GM12878 (cell line): ENCODE measurements around the gene ATP5PO. TPM values are rescaled to one million over a fixed set of nuclear protein-coding genes. Genes with fewer than 3 reads are reported as not detected.
"Not testable (repeated sequence)": the region's sequence is repeated elsewhere in the genome, so short reads cannot be mapped to it uniquely, and the experiment has no call there.

Experiments used
- ATAC-seq: fragments of 200-7000 bp; cut with Tn5 transposase; 3 replicates; pipeline ENCODE4 v1.9.1; 2020; ENCODE audit warnings: mild to moderate bottlenecking, moderate library complexity
- BruUV-seq: library from RNA; stranded (reverse); fragments of 400-500 nt; replicated peaks from 2 replicates; lab custom pipeline; 2021; lab: Mats Ljungman, UMichigan
- CTCF ChIA-PET: fragments of 300-600 bp; sonication (Branson Sonifier 250); formaldehyde crosslinking; extraction: SDS; loops from one replicate; lab custom pipeline; 2021; ENCODE audit warnings: inconsistent platforms; lab: Yijun Ruan, JAX
- POLR2A ChIA-PET: fragments of 350-600 bp; formaldehyde crosslinking; extraction: SDS; loops from one replicate; lab custom pipeline; 2021; ENCODE audit warnings: inconsistent platforms; lab: Charles Lee
- RAD21 ChIA-PET: fragments of 300-600 bp; sonication (Branson Sonifier 250); formaldehyde crosslinking; loops from one replicate; lab custom pipeline; 2023; ENCODE audit warnings: antibody characterized with exemption; ENCODE audit not compliant: unreplicated experiment; lab: Charles Lee
- SMC1A ChIA-PET: fragments of 300-600 bp; sonication (Branson Sonifier 250); formaldehyde crosslinking; loops from one replicate; lab custom pipeline; 2023; ENCODE audit not compliant: unreplicated experiment, uncharacterized antibody; lab: Charles Lee
- DNase-seq: peaks from one replicate; pipeline ENCODE4 v3.0.0-alpha.2; 2011; ENCODE audit warnings: low read depth, low spot score
- FAIRE-seq: peaks from 3 replicates; lab custom pipeline; 2011; peaks lifted over from hg19 to GRCh38; lab: Jason Lieb, UNC
- H2AFZ ChIP-seq: 2 replicates; pipeline ENCODE4 v1.6.0; 2011; ENCODE audit warnings: low read depth, low read length, control low read depth; ENCODE audit not compliant: control insufficient read depth
- H3K27ac ChIP-seq: 2 replicates; pipeline ENCODE4 v1.5.1; 2011; ENCODE audit warnings: control low read depth; ENCODE audit not compliant: control insufficient read depth, insufficient read depth
- H3K27me3 ChIP-seq, 2 experiments: replicated peaks in 1 of 2; 2 replicates each; pipeline versions ENCODE4 v1.6.0 to v1.6.1; 2011; ENCODE audit warnings: low read length in 1 of 2; ENCODE audit not compliant: control insufficient read depth in 2 of 2, insufficient read depth in 2 of 2
- H3K36me3 ChIP-seq, 2 experiments: 2 replicates each; pipeline ENCODE4 v1.5.1; 2011; ENCODE audit warnings: low read length in 1 of 2; ENCODE audit not compliant: control insufficient read depth in 2 of 2, insufficient read depth in 2 of 2
- H3K4me1 ChIP-seq: 2 replicates; pipeline ENCODE4 v1.6.1; 2011; ENCODE audit warnings: mild to moderate bottlenecking, low read length, moderate library complexity, mixed read lengths; ENCODE audit not compliant: control insufficient read depth, insufficient read depth
- H3K4me2 ChIP-seq: 2 replicates; pipeline ENCODE4 v1.6.0; 2011; ENCODE audit warnings: control low read depth; ENCODE audit not compliant: control insufficient read depth, insufficient read depth
- H3K4me3 ChIP-seq: fragments of 200-600 bp; sonication (generic); 2 replicates; pipeline ENCODE4 v1.5.1; 2016
- H3K79me2 ChIP-seq: 2 replicates; pipeline ENCODE4 v1.6.0; 2011; ENCODE audit warnings: low read length; ENCODE audit not compliant: control insufficient read depth, insufficient read depth
- H3K9ac ChIP-seq: 2 replicates; pipeline ENCODE4 v1.8.0; 2011; ENCODE audit warnings: low read length, control low read depth, mixed read lengths; ENCODE audit not compliant: control insufficient read depth, insufficient read depth
- H3K9me3 ChIP-seq: replicated peaks from 3 replicates; pipeline ENCODE4 v1.5.1; 2011; ENCODE audit warnings: mild to moderate bottlenecking, low read length; ENCODE audit not compliant: control insufficient read depth, insufficient read depth
- H4K20me1 ChIP-seq: 2 replicates; pipeline ENCODE4 v1.6.0; 2011; ENCODE audit not compliant: control insufficient read depth, insufficient read depth
- GATAD2B ChIP-seq: fragments of 450-650 bp; conservative IDR thresholded peaks from 2 replicates; pipeline ENCODE4 v1.6.1; 2017; ENCODE audit warnings: low read depth, mild to moderate bottlenecking, moderate library complexity
- PML ChIP-seq: IDR thresholded peaks from 2 replicates; pipeline ENCODE4 v1.6.1; 2012; ENCODE audit warnings: low read length, inconsistent platforms
- SPI1 ChIP-seq: IDR thresholded peaks from 2 replicates; pipeline ENCODE4 v1.6.1; 2011; ENCODE audit warnings: low read depth, mild to moderate bottlenecking, low read length, moderate library complexity, borderline replicate concordance; ENCODE audit not compliant: insufficient read depth
- WGBS: methylation state at CpG from one replicate; pipeline ENCODE4 v1.1.6; 2016; ENCODE audit warnings: low lambda C conversion rate; ENCODE audit not compliant: insufficient replicate concordance, insufficient coverage; ENCODE audit errors: missing lambda C conversion rate; 5-methylcytosine and 5-hydroxymethylcytosine counted together
- in situ Hi-C: fragments of 300-500 bp; cut with MboI; formaldehyde crosslinking; loops from 9 replicates; pipeline ENCODE4 v1.14.3; 2018; ENCODE audit warnings: mixed read lengths
- intact Hi-C: fragments of 100-400 bp; cut with micrococcal nuclease; formaldehyde crosslinking; loops from one replicate; pipeline ENCODE4 v1.14.2; 2022; ENCODE audit not compliant: unreplicated experiment
- polyA plus RNA-seq, 11 experiments: library from polyadenylated mRNA; depleted of rRNA in 4 of 11; unstranded in 6 of 11; stranded (reverse) in 5 of 11; fragments of >200 nt; fragmentation: Nextera tagmentation in 4 of 11; fragmentation: Illumina TruSeq in 1 of 11; extraction: Ambion mirVana in 4 of 11; extraction: Trizol in 1 of 11; gene quantifications; 1 replicate in 1 of 11; 2 replicates in 10 of 11; pipeline versions ENCODE4 v1.2.1 to v1.2.3, GENCODE V29; 2011 to 2016; ENCODE audit warnings: inconsistent platforms in 2 of 11, missing spikeins in 2 of 11, low read depth in 1 of 11
- total RNA-seq, 4 experiments: library from RNA; depleted of rRNA in 3 of 4; stranded (reverse); fragments of >200 nt in 3 of 4; fragmentation: Illumina TruSeq in 1 of 4; extraction: Trizol in 1 of 4; gene quantifications; 2 replicates each; pipeline versions ENCODE4 v1.2.1 to v1.2.3, GENCODE V29; 2013 to 2021
- TF ChIP-seq, protein P1 (sequence below): fragments of 450-650 bp; formaldehyde crosslinking; IDR thresholded peaks from 2 replicates; pipeline ENCODE4 v1.5.0; 2022; ENCODE audit warnings: mild to moderate bottlenecking, missing genetic modification characterization
- TF ChIP-seq, protein P2 (sequence below): IDR thresholded peaks from 2 replicates; pipeline ENCODE4 v1.6.1; 2012; ENCODE audit warnings: mild to moderate bottlenecking, low read depth, low read length

ATP5PO gene
- total and polyA plus RNA-seq, 10 of the 15 experiments (the other 5 are each of a cell fraction or from before 2014, with no cell fraction given) = 251 to 1,656 (median 470) TPM

DNA sequence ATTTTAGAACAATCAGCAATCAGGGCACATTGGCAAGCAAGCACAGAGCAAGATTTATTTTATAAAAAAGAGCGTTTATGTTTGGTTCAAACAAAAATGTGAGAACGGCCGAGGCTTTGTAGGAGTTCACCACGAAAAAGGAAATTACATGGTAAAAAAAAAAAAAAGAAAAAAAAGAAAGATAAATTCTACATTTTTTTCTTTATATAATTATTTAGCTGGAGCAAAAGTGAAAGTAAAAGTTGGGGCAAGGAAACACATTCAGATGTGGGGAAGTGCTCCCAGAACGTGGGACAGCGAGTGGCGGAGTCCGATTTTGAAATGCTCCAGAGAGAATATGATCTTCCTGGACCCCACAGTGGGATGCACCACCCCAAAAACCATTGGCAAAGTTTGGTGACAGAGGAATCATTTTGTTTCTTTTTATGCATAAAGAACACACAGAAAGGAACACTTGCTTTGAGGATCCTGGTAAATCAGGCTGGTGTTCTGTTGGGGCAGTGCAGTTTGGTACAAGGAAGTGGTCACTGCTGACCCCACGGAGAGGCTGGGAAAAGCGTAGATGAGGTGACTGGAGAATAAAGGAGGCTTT lies 16.3 kb upstream of the ATP5PO start (continued):
- TF ChIP-seq, protein P1, sequence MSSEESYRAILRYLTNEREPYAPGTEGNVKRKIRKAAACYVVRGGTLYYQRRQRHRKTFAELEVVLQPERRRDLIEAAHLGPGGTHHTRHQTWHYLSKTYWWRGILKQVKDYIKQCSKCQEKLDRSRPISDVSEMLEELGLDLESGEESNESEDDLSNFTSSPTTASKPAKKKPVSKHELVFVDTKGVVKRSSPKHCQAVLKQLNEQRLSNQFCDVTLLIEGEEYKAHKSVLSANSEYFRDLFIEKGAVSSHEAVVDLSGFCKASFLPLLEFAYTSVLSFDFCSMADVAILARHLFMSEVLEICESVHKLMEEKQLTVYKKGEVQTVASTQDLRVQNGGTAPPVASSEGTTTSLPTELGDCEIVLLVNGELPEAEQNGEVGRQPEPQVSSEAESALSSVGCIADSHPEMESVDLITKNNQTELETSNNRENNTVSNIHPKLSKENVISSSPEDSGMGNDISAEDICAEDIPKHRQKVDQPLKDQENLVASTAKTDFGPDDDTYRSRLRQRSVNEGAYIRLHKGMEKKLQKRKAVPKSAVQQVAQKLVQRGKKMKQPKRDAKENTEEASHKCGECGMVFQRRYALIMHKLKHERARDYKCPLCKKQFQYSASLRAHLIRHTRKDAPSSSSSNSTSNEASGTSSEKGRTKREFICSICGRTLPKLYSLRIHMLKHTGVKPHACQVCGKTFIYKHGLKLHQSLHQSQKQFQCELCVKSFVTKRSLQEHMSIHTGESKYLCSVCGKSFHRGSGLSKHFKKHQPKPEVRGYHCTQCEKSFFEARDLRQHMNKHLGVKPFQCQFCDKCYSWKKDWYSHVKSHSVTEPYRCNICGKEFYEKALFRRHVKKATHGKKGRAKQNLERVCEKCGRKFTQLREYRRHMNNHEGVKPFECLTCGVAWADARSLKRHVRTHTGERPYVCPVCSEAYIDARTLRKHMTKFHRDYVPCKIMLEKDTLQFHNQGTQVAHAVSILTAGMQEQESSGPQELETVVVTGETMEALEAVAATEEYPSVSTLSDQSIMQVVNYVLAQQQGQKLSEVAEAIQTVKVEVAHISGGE = no peak
- TF ChIP-seq GATAD2B (no peak), PML (no peak), SPI1 (peak; percentile 47; the same call in 1 of the 2 replicates)
- TF ChIP-seq, protein P2, sequence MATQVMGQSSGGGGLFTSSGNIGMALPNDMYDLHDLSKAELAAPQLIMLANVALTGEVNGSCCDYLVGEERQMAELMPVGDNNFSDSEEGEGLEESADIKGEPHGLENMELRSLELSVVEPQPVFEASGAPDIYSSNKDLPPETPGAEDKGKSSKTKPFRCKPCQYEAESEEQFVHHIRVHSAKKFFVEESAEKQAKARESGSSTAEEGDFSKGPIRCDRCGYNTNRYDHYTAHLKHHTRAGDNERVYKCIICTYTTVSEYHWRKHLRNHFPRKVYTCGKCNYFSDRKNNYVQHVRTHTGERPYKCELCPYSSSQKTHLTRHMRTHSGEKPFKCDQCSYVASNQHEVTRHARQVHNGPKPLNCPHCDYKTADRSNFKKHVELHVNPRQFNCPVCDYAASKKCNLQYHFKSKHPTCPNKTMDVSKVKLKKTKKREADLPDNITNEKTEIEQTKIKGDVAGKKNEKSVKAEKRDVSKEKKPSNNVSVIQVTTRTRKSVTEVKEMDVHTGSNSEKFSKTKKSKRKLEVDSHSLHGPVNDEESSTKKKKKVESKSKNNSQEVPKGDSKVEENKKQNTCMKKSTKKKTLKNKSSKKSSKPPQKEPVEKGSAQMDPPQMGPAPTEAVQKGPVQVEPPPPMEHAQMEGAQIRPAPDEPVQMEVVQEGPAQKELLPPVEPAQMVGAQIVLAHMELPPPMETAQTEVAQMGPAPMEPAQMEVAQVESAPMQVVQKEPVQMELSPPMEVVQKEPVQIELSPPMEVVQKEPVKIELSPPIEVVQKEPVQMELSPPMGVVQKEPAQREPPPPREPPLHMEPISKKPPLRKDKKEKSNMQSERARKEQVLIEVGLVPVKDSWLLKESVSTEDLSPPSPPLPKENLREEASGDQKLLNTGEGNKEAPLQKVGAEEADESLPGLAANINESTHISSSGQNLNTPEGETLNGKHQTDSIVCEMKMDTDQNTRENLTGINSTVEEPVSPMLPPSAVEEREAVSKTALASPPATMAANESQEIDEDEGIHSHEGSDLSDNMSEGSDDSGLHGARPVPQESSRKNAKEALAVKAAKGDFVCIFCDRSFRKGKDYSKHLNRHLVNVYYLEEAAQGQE = no peak
- TF ChIP-seq, all 136 proteins: peak for 4

DNA sequence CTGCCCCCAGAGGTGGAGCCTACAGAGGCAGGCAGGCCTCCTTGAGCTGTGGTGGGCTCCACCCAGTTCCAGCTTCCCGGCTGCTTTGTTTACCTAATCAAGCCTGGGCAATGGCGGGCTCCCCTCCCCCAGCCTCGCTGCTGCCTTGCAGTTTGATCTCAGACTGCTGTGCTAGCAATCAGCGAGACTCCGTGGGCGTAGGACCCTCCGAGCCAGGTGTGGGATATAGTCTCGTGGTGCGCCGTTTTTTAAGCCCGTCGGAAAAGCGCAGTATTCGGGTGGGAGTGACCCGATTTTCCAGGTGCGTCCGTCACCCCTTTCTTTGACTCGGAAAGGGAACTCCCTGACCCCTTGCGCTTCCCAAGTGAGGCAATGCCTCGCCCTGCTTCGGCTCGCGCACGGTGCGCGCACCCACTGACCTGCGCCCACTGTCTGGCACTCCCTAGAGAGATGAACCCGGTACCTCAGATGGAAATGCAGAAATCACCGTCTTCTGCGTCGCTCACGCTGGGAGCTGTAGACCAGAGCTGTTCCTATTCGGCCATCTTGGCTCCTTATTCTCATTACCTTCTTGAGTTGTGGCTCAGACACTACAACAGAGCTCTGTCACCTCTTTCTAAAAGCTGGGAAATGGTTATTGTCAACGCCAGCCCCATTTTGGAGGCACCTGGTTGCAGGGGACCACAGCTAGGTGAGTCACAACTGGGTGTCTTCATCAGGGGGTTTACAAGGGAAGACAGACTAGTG lies 15.6 kb upstream of the ATP5PO start:
- CTCF ChIA-PET = interaction anchor here (1.0 to 7.1 kb wide), 4 partner anchors 8 to 432 kb away, joined by 3 to 59 read pairs (median 4); no protein-coding TSS in a partner anchor
- H3K36me3 ChIP-seq, DNase-seq, FAIRE-seq, H3K4me3 ChIP-seq, H3K4me1 ChIP-seq, H4K20me1 ChIP-seq, BruUV-seq, H3K27me3 ChIP-seq, H3K27ac ChIP-seq, H3K9ac ChIP-seq, intact Hi-C loops, ATAC-seq, H3K9me3 ChIP-seq, H3K79me2 ChIP-seq, in situ Hi-C loops: not testable (repeated sequence)
- Histone ChIP-seq H3K4me2 (peak overlapping the region; percentile 85), H2AFZ (peak overlapping the region; percentile 95)
- SMC1A ChIA-PET = interaction anchor here (0.6 to 5.2 kb wide), 6 partner anchors 11 to 416 kb away, joined by 3 to 31 read pairs (median 7); no protein-coding TSS in a partner anchor
- POLR2A ChIA-PET = interaction anchor here (1.4 to 2.4 kb wide), 2 partner anchors 12 to 16 kb away, joined by 6 to 18 read pairs; no protein-coding TSS in a partner anchor
- 92% methylated on average over 7 of the region's 34 CpGs for WGBS
- RAD21 ChIA-PET = interaction anchor here (0.9 to 4.1 kb wide), 5 partner anchors 18 to 417 kb away, joined by 3 to 17 read pairs (median 4); no protein-coding TSS in a partner anchor

DNA sequence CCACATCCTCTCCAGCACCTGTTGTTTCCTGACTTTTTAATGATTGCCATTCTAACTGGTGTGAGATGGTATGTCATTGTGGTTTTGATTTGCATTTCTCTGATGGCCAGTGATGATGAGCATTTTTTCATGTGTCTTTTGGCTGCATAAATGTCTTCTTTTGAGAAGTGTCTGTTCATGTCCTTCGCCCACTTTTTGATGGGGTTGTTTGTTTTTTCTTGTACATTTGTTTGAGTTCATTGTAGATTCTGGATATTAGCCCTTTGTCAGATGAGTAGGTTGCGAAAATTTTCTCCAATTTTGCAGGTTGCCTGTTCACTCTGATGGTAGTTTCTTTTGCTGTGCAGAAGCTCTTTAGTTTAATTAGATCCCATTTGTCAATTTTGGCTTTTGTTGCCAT lies 10.6 kb upstream of the ATP5PO start:
- ATAC-seq, DNase-seq, H2AFZ ChIP-seq, intact Hi-C loops, FAIRE-seq, H3K9me3 ChIP-seq, CTCF ChIA-PET, SMC1A ChIA-PET, H3K4me2 ChIP-seq, POLR2A ChIA-PET, RAD21 ChIA-PET, H3K36me3 ChIP-seq, H3K27me3 ChIP-seq, H3K9ac ChIP-seq, H4K20me1 ChIP-seq, H3K79me2 ChIP-seq, H3K27ac ChIP-seq, H3K4me3 ChIP-seq, H3K4me1 ChIP-seq, BruUV-seq: not testable (repeated sequence)
- 38% methylated on average over 2 of the region's 2 CpGs for WGBS
- in situ Hi-C loops = loop anchor here (10.0 kb wide), 1 partner anchor 159 kb away; no protein-coding TSS in a partner anchor
